Measurements from ENCODE around the gene KIF19. TPM values are rescaled to one million over a fixed set of nuclear protein-coding genes. Genes with fewer than 3 reads are reported as not detected.
A peak's percentile ranks its signal among the peaks of the same experiment; 100 is the strongest.
"Not testable (repeated sequence)": the region's sequence is repeated elsewhere in the genome, so short reads cannot be mapped to it uniquely, and the experiment has no call there.

Gene KIF19, protein sequence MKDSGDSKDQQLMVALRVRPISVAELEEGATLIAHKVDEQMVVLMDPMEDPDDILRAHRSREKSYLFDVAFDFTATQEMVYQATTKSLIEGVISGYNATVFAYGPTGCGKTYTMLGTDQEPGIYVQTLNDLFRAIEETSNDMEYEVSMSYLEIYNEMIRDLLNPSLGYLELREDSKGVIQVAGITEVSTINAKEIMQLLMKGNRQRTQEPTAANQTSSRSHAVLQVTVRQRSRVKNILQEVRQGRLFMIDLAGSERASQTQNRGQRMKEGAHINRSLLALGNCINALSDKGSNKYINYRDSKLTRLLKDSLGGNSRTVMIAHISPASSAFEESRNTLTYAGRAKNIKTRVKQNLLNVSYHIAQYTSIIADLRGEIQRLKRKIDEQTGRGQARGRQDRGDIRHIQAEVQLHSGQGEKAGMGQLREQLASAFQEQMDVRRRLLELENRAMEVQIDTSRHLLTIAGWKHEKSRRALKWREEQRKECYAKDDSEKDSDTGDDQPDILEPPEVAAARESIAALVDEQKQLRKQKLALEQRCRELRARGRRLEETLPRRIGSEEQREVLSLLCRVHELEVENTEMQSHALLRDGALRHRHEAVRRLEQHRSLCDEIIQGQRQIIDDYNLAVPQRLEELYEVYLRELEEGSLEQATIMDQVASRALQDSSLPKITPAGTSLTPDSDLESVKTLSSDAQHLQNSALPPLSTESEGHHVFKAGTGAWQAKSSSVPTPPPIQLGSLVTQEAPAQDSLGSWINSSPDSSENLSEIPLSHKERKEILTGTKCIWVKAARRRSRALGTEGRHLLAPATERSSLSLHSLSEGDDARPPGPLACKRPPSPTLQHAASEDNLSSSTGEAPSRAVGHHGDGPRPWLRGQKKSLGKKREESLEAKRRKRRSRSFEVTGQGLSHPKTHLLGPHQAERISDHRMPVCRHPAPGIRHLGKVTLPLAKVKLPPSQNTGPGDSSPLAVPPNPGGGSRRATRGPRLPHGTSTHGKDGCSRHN
- total RNA-seq = 0.10 and 0.13 TPM in 2 replicates

DNA sequence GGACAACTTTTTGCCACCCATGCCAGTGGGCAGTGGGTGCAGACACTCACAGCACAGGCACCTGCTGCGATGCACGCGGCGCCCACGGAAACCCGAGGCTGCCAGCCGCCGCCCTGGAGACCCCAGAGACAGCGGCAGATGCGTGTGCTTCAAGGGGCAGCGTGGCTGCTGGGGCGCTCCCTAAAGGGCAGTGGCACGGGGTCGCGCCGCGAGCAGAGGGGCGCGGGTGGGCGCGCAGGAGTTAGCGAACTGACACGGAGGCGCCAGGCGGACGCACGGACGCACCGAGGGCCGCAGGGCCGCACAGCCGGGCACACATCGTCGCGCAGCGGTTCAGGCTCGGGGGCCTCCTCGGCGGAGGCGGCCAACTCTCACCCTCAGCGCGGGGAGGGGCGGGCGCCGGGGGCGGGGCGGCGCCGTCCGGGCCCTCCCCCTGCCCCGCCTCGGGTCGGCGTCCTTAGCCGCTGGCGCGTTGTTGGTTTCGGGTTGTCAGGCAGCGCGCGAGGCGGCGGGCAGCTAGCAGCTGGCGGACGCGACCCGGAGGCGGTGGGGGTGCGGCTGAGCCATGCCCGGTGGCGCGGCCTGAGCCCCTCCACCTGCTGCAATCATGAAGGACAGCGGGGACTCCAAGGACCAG, at the start of gene KIF19:
Gene KIF19 (plus strand): TSS at position 484 of the 637 bp plus-strand sequence. CDS start 124 bp downstream, at position 608.
- intact Hi-C loops (cut with micrococcal nuclease) = no loop called here
- DNase-seq (ENCODE audit: low spot score) = peak; percentile 55
- H3K36me3 Mint-ChIP-seq (ENCODE audit: low read depth) = no peaks in the 10 kb centered on the region

DNA sequence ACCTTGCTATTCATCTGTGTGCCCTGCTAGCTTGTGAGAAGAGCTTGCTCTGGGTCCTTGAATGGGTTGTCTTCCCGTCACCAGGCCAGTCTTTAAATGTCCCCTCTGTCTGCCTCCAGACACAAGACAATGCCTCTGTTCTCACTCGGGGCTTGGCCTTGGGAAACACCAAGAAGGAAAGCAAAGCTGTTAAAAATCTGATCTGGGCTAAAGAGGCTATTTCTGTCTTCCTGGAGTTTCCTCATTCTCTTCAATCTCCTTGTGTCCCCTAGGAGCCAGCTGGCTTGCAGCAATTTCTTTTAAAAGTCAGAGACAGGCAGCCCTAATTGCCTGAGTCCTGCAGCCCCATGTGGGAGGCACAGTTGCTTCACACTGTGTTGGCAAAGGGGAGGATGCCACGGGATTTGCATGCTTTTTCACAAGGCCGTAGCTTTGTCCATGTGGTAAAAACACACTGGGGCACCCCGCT, 49.5 kb upstream of the KIF19 start:
- H3K36me3 Mint-ChIP-seq (ENCODE audit: low read depth) = no peaks in the 10 kb centered on the region
- no peak overlapping the region for H3K4me3 Mint-ChIP-seq
- intact Hi-C loops (cut with micrococcal nuclease) = no loop called here
- DNase-seq (ENCODE audit: low spot score) = no peak
- H3K27me3 Mint-ChIP-seq (ENCODE audit: insufficient read depth) = peaks cover 10% of the 10 kb centered on the region
- H3K27ac Mint-ChIP-seq = no peak overlapping the region
- no peaks in the 10 kb centered on the region for H3K9me3 Mint-ChIP-seq
- peaks cover 30% of the 10 kb centered on the region for H3K4me1 Mint-ChIP-seq (ENCODE audit: low read depth)

More for the DNA sequence above, at the start of gene KIF19:
- Mint-ChIP-seq H3K4me1 (ENCODE audit: low read depth) (peaks cover 22% of the 10 kb centered on the region), H3K27ac (no peak within 1 kb of the TSS), H3K4me3 (peak within 1 kb of the TSS; percentile 58), H3K27me3 (ENCODE audit: insufficient read depth) (peaks cover 35% of the 10 kb centered on the region), H3K9me3 (no peaks in the 10 kb centered on the region)

DNA sequence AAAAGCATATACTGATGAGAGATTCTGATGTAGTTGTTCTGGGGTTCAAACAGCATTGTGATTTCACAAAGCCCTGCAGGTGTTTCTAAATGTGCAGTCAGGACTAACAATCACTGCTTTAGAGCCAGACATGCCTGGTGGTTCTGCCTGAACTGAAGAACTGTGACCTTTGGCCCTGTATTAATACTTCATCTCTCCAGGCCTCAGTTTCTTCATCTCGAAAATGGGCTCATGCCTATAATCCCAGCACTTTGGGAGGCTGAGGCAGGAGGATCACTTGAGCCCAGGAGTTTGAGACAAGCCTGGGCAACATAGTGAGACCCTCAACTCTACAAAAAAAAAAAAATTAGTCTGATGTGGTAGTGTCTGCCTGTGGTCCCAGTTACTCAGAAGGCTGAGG, 48.1 kb upstream of the KIF19 start:
- H3K27ac Mint-ChIP-seq = no peak overlapping the region
- DNase-seq (ENCODE audit: low spot score) = no peak
- H3K4me1 Mint-ChIP-seq (ENCODE audit: low read depth) = peaks cover 38% of the 10 kb centered on the region
- H3K4me3 Mint-ChIP-seq = no peak overlapping the region
- no peaks in the 10 kb centered on the region for H3K9me3 Mint-ChIP-seq
- H3K36me3 Mint-ChIP-seq (ENCODE audit: low read depth) = no peaks in the 10 kb centered on the region
- peaks cover 9% of the 10 kb centered on the region for H3K27me3 Mint-ChIP-seq (ENCODE audit: insufficient read depth)
- intact Hi-C loops (cut with micrococcal nuclease) = no loop called here

DNA sequence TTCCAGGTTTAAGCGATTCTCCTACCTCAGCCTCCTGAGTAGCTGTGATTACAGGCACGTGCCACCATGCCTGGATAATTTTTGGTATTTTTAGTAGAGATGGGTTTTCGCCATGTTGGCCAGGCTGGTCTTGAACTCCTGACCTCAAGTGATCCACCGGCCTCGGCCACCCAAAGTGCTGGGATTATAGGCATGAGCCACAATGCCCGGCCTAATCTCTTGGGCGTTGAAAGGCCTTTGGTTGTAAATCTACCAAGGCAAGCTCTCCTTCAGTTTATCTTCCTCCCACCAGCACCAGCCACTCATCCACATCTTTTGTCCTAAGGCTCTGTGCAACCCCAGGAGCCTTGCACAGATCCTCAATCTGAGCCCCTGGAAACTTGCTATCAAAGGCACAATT, 46.4 kb upstream of the KIF19 start:
- intact Hi-C loops (cut with micrococcal nuclease) = loop anchor here (5.0 kb wide), 1 partner anchor 233 kb away; no protein-coding TSS in a partner anchor
- not testable (repeated sequence) for H3K9me3 Mint-ChIP-seq; H3K36me3 Mint-ChIP-seq (ENCODE audit: low read depth); DNase-seq (ENCODE audit: low spot score); H3K27me3 Mint-ChIP-seq (ENCODE audit: insufficient read depth)
- Mint-ChIP-seq H3K4me1 (ENCODE audit: low read depth) (peaks cover 34% of the 10 kb centered on the region), H3K27ac (peak overlapping the region; percentile 66), H3K4me3 (peak overlapping the region; percentile 4)

DNA sequence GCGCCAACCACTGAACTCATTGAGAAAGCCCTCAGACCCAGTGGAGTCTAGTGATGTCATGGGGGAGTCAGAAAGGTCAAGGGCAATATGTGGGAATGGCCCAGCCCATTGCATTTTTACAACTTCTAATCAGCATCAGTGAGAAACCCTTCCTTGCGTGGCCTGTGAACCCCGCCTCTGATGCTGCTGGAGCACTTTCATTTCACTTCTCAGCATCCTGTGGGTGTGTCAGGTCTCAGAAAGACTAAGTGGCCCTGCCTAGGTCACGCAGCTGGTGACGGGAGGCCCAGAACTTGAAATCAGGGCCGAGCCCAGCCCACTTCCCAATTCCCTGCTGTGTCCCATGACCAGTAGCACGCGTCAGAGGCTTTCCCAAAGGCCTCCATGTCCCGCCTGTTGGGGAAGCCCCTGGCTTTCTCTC, 45.9 kb upstream of the KIF19 start:
- DNase-seq (ENCODE audit: low spot score) = peak; percentile 61
- peaks cover 34% of the 10 kb centered on the region for H3K4me1 Mint-ChIP-seq (ENCODE audit: low read depth)
- H3K27ac Mint-ChIP-seq = peak overlapping the region; percentile 66
- no peaks in the 10 kb centered on the region for H3K36me3 Mint-ChIP-seq (ENCODE audit: low read depth)
- intact Hi-C loops (cut with micrococcal nuclease) = loop anchor here (5.0 kb wide), 1 partner anchor 232 kb away; no protein-coding TSS in a partner anchor
- no peaks in the 10 kb centered on the region for H3K27me3 Mint-ChIP-seq (ENCODE audit: insufficient read depth)
- no peaks in the 10 kb centered on the region for H3K9me3 Mint-ChIP-seq
- H3K4me3 Mint-ChIP-seq = peak overlapping the region; percentile 4

DNA sequence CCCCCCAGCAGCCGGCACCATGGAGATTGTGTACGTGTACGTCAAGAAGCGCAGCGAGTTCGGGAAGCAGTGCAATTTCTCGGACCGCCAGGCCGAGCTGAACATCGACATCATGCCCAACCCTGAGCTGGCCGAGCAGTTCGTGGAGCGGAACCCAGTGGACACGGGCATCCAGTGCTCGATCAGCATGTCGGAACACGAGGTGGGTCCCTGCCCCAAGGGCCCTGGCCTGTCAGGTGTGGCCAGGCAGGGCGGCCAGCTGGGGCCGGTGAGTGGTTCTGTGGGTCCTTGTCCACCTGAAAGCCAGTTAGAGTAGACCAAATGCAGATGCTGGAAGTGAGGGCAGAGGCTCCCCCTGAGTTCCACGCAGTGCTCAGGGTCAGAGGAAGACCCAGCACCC, 44.2 kb upstream of the KIF19 start:
- DNase-seq (ENCODE audit: low spot score) = no peak
- Mint-ChIP-seq H3K4me1 (ENCODE audit: low read depth) (peaks cover 44% of the 10 kb centered on the region), H3K27ac (peak overlapping the region; percentile 91), H3K9me3 (no peaks in the 10 kb centered on the region), H3K4me3 (no peak overlapping the region), H3K27me3 (ENCODE audit: insufficient read depth) (peaks cover 2% of the 10 kb centered on the region), H3K36me3 (ENCODE audit: low read depth) (no peaks in the 10 kb centered on the region)
- intact Hi-C loops (cut with micrococcal nuclease) = loop anchor here (2.0 to 5.0 kb wide), 2 partner anchors 71 to 231 kb away; no protein-coding TSS in a partner anchor

DNA sequence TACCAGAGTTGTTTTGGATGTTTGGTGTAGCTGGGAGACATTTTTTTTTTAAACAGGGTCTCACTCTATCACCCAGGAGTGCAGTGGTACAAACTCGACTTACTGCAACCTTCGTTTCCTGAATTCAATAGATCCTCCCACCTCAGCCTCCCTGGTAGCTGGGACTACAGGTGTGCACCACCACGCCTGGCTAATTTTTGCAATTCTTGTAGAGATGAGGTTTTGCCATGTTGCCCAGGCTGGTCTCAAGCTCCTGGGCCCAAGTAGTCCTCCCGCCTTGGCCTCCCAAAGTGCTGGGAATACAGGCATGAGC, 43.8 kb upstream of the KIF19 start:
- Mint-ChIP-seq H3K4me1 (ENCODE audit: low read depth) (peaks cover 48% of the 10 kb centered on the region), H3K4me3 (peak overlapping the region; percentile 30), H3K27ac (peak overlapping the region; percentile 91)
- intact Hi-C loops (cut with micrococcal nuclease) = loop anchor here (2.0 to 5.0 kb wide), 2 partner anchors 71 to 230 kb away; no protein-coding TSS in a partner anchor
- not testable (repeated sequence) for DNase-seq (ENCODE audit: low spot score); H3K9me3 Mint-ChIP-seq; H3K36me3 Mint-ChIP-seq (ENCODE audit: low read depth); H3K27me3 Mint-ChIP-seq (ENCODE audit: insufficient read depth)

DNA sequence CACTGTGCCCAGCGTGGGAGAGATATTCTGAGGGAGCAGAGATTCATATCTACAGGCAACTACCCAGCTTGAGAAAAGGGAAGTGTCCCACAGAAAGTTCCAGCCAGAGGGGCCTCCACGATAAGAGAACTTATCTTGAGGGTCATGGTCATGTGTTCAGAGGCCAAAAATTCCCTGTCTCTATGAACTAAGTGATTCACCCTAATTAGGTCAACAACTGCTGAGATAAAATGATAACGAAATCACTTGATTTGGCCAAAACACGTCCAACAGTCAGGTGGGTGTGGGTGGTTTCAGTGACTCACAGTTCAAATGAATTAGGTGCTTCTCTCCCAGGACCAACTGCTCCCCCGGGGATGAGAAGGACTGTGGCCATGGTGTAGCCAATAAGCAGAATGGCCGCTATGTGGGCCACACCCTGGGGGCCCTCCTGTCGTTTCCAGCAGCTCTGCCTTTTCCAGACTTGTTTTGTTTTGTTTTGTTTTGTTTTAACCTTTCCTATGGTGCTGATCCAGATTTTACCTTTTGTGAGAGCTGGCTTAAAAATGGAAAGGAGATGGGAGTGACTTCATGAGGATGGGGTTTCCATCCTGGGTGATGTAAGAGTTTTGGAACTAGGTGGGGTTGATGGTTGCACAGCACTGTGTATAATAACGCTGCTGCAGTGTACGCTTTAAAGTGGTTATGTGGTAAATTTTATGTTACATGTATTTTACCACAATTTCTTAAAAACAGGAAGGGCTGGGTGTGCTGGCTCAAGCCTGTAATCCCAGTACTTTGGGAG, 43.2 kb upstream of the KIF19 start:
- H3K27ac Mint-ChIP-seq = peak overlapping the region; percentile 91
- intact Hi-C loops (cut with micrococcal nuclease) = loop anchor here (2.0 to 5.0 kb wide), 2 partner anchors 72 to 230 kb away; no protein-coding TSS in a partner anchor
- DNase-seq (ENCODE audit: low spot score) = peak; percentile 36
- H3K9me3 Mint-ChIP-seq = no peaks in the 10 kb centered on the region
- H3K36me3 Mint-ChIP-seq (ENCODE audit: low read depth) = no peaks in the 10 kb centered on the region
- H3K27me3 Mint-ChIP-seq (ENCODE audit: insufficient read depth) = peaks cover 2% of the 10 kb centered on the region
- H3K4me3 Mint-ChIP-seq = peak overlapping the region; percentile 41
- H3K4me1 Mint-ChIP-seq (ENCODE audit: low read depth) = peaks cover 49% of the 10 kb centered on the region

DNA sequence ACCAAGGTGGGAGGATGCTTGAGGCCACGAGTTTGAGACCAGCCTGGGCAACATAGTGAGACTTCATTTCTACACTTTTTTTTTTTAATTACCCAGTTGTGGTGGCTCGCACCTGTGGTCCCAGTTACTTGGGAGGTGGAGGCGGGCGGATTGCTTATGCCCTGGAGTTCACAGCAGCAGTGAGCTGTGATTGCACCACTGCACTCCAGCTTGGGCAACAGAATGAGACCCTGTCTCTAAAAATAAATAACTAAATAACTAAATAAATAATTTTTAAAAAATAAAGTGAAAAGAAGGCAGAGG, 42.7 kb upstream of the KIF19 start:
- Mint-ChIP-seq H3K9me3 (no peaks in the 10 kb centered on the region), H3K36me3 (ENCODE audit: low read depth) (no peaks in the 10 kb centered on the region), H3K4me1 (ENCODE audit: low read depth) (peaks cover 51% of the 10 kb centered on the region), H3K4me3 (no peak overlapping the region), H3K27me3 (ENCODE audit: insufficient read depth) (peaks cover 2% of the 10 kb centered on the region), H3K27ac (peak overlapping the region; percentile 91)
- DNase-seq (ENCODE audit: low spot score) = no peak
- intact Hi-C loops (cut with micrococcal nuclease) = loop anchor here (2.0 to 5.0 kb wide), 2 partner anchors 73 to 229 kb away; no protein-coding TSS in a partner anchor

DNA sequence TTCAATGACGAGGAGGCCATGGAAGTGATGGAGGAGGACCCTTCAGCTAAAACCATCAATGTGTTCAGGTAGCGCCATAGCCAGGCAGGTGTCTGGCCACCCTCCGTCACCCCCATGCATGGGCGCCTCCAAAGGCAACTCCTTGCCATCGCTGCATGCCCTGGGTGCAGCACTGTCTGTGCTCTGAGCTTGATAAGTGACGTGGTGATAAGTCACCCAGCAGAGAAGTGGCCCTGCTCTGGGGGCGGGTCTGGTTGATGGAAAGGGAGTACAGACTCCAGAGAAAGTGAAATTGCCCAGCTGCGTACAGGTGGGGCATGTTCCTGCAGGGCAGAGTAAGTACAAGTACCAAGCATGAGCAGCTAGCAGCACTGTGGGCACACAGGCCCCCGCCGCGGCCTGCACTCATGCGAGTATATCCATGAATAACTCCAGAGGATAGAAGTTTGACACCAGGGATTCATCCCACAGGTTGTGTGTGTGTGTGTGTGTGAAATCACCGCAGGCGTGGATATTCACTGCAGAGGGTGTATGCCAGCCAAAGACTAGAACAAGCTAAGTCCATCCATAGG, 38.9 kb upstream of the KIF19 start:
- Mint-ChIP-seq H3K36me3 (ENCODE audit: low read depth) (no peaks in the 10 kb centered on the region), H3K4me1 (ENCODE audit: low read depth) (peaks cover 53% of the 10 kb centered on the region), H3K4me3 (no peak overlapping the region), H3K9me3 (no peaks in the 10 kb centered on the region), H3K27ac (no peak overlapping the region), H3K27me3 (ENCODE audit: insufficient read depth) (peaks cover 2% of the 10 kb centered on the region)
- DNase-seq (ENCODE audit: low spot score) = no peak
- intact Hi-C loops (cut with micrococcal nuclease) = no loop called here

DNA sequence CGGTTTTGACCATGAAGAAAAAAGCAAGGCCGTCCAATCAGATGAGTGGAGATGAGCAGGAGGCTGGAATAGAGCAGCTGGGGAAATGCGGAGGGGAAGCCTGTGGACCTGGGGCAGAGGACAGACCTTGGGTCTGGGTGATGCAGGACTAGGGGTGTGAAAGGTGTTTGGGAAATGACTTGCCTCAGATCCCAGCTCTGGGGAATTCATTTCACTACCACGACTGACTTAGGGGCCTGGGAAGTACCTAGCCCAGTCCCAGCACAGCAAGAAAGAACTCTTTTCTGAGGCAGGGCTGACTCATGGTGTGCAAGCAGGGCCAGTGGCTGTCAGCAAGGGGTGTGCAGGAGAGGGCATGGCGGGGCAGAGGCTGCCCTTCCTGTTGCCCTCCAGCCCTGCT, 37.2 kb upstream of the KIF19 start:
- no peaks in the 10 kb centered on the region for H3K36me3 Mint-ChIP-seq (ENCODE audit: low read depth)
- H3K27ac Mint-ChIP-seq = peak overlapping the region; percentile 40
- H3K9me3 Mint-ChIP-seq = no peaks in the 10 kb centered on the region
- DNase-seq (ENCODE audit: low spot score) = no peak
- intact Hi-C loops (cut with micrococcal nuclease) = no loop called here
- no peak overlapping the region for H3K4me3 Mint-ChIP-seq
- H3K4me1 Mint-ChIP-seq (ENCODE audit: low read depth) = peaks cover 41% of the 10 kb centered on the region
- peaks cover 2% of the 10 kb centered on the region for H3K27me3 Mint-ChIP-seq (ENCODE audit: insufficient read depth)
